NOMO-1 treated with dmso at 0.1 percent for 144 hours (cell line): ENCODE measurements around the gene IFT43.

ENCODE experiments used
- DNase-seq: peaks from one replicate; lab custom pipeline; 2025; ENCODE audit not compliant: unreplicated experiment; lab: John Stamatoyannopoulos, UW

Gene IFT43

GRCh38 chr14:76073717-76074116 lies 88.2 kb downstream of the IFT43 start:
- DNase-seq: no peak

DNA sequence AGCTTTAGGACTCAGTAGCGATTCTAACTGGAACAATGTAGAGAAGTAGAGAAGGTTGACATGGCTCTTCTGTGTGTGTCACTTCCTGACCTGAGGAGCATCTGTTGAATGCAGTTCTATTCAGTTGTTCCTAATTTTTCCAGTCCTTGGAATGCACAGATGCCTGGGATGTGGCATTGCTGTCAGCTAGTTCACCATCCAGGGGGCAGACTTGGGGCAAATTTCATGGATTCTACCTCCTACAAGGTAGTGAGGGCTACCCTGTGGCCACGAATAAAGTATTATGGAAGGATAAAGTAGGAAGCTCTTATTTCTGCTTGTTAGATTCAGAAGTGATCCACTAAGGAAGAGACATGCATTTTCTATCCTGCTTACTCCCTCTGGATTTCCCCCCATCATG lies 91.8 kb downstream of the IFT43 start:
- DNase-seq: no peak

GRCh38 chr14:76078501-76078900 lies 92.9 kb downstream of the IFT43 start:
- DNase-seq: no peak

DNA sequence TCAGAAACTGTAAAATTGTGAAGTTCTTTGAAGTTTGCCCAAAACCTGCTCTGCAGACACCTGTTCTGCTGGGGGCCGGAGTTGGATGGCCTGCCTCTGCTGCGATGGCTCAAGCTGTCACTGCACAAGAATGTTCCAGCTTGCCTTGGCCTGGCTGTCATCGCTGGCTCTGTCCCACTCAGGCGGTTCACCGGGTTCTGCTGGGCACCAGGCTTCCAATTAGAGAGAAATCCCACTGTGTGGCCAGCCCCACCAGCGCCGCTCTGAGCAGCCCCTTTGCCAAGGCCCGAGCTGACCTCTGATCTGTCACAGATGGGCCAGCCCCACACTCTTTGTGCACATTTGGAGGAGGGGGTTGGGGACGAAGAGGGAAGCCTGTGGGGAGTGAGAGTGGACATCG lies 94.5 kb downstream of the IFT43 start:
- no peak for DNase-seq

DNA sequence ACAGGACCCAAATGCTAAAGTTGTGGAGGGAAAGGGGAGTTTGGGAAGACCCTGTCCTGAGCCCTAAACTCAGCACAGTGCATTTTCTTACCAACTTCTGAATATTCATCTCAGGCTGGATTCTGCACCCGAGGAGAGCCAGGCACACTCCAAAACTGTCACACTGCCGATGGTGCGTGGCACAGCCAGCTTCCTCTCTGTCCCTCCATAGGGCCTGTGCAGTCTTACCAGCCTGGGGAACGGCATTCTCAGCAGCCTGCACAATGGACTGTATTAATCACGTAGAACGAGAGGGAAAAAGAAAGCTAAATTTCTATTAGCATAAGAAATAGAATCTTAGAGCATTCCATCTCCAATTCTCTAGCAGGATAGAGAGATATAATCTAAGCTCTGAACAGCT lies 94.9 kb downstream of the IFT43 start:
- no peak for DNase-seq

DNA sequence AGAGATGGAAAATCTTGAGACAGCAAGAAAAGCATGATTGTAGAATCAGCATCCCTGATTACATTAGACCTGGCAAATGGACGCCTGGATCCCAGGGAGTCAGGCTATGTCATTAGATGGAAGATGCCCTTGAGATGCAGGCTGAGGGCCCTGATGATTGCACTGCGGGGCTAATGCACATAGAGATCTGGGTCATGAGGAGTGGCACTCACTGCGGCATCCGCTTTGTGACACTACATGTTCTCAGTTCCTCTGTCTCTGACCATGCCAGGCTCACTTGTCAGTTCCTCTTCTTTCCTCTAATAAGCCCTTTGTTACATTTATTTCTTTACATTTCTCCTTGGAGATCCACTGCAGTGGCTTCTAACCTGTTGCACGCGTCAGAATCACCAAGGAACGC lies 96.1 kb downstream of the IFT43 start:
- peak; percentile 30 for DNase-seq

- no peak for DNase-seq
Observed at GRCh38 chr14:76083796-76084765, 98.5 kb downstream of the IFT43 start.

DNA sequence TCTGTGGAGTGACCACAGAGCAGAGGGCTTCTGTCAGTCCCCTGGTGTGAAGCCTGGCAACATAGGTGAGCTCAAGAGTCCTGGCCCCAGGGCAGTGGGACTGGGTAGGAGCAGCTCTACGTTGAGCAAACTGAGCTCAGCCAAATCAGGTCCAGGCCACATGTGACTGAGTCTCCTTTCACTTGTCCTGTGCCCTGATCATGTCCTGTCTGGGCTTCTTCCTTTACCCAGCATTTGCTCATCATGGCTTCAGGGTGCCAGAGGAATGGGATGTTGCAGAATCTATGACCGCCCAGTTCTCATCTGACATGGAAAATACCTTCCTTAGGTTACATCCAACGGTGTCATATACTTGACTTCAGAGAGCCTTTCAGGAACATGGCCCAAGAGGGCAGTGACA lies 99.8 kb downstream of the IFT43 start:
- no peak for DNase-seq

DNA sequence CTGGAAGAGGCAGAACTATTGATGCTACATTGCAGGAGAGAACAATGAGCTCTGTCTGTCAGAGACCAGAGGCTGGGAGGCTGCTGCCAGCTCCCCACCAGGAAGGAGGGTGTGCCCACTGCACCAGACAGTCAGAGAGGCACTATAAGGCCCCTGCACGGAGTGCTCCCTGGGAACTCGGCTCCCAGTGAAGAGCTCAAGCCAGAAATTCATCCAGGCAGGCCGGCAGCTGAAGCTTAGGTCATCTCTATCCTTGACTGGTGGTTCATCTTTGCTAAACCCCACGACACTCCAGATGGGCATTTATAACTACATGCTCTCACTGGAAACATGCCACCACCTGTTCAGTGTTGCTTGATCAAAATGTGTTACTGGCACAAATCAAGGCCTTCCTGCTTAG lies 101.1 kb downstream of the IFT43 start:
- no peak for DNase-seq

DNA sequence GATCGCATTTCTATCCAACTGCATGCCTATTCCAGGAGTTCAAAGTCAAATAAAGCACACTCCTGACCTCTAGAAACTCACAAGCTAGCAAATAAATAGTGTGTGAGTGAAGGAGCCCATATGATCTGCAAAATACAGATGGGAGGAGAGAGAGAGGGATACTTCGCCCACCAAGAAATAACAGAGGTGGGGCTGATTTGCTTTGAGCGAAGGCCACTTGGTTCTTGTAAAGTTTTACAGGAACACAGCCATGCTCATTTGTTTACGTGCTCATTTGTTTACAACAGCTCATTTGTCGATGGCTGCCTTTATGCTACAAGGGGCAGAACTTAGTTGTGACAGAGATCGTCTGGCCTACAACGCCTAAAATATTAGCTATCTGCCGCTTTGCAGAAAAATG lies 102.8 kb downstream of the IFT43 start:
- DNase-seq: no peak

- no peak for DNase-seq
Observed at GRCh38 chr14:76088771-76089571, 103.4 kb downstream of the IFT43 start.

DNA sequence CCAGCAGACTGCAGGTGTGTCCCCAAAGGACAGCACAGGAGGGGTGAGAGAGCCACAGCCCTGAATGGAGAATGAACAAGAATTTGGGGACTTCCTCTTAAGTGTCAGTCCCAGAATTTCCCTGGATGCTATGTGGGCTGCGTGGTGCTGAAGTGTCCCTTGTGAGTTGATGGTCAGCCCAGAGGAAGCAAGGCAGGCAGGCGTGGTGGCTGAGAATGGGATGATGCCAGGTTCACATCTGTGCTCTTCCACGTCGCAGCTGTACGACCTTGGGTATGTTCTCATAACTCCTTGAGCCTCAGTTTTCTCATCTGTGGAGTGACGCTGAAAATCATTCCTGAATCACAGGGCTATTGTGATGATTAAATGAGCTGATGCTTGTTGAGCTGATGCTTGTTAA lies 104.0 kb downstream of the IFT43 start:
- no peak for DNase-seq

GRCh38 chr14:76090616-76091391 lies 105.2 kb downstream of the IFT43 start:
- no peak for DNase-seq

GRCh38 chr14:76093077-76093476 lies 107.5 kb downstream of the IFT43 start:
- no peak for DNase-seq

DNA sequence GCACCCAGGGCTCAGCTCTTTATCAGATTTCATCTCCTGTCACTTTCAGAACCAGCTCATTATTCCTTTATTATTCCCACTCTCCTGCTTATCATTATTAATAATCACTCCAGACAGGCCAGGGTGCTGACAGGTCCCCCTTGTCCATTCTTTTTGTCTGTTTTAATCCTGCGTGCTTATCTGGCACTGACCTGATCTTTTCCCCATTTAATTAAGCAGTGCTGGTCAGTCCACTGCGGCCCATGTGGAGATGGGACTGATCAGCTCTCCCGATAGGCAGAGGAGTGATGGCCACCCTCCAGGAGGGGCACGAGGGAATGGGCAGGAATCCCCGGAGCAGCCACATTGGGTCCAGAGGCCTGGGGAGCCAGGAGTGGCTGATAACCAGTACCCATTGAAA lies 110.7 kb downstream of the IFT43 start:
- no peak for DNase-seq

- DNase-seq: no peak
Observed at GRCh38 chr14:76097547-76097946, 112.0 kb downstream of the IFT43 start.

DNA sequence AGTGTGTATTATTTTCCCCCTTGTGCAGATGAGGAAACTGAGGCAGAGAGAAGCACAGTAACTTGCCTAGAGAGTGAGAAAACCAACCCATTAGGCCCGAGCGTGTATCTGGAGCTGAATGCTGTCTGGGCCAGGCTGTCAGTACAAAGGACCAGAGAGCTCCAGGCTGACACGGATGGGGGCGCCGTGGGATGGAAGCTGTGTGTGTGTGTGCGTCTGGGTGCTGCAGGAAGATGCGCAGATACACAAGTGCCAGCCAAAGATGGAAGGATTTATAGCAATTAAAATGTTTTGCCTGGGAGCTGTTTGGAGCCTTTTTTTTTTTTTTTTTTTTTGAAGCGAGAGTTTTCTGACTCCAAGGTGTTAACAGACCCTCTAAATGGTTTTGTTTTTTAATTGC lies 112.5 kb downstream of the IFT43 start:
- no peak for DNase-seq

DNA sequence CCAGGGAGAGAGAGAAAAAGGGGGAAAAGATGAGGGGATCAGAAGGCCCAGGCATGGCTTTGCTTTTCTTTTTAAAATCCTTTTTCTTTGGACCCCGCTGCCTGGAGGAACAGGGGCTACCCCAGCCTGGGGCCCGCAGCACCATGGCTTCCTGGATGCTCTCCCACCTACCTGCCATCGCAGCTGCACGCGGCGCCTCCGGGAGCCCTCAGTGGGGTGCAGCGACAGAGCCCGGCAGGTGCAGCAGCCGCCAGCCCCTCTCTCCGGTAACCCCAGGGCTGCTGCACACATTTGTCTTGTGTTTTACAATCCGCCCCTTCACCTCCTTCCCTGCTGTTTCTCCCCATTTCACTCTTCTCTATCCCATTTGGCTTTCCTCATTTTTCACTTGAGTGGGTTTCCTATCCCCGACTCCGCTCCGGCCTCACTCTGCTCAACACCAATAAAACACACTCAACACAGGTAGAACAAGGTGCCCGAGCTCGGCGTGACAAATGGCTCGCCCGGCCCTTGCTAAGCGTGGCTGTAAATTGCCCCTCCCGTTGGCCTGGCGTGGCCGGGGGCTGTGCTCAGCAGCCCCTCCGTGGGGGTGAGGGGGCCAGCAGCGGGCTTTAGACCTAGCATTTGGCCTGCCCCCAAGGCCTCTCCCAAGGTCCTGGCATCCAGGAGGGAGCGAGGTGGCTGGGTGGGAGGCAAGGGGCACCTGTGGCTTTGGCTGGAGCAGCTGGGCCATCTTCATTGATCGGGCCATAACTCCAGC lies 113.5 kb downstream of the IFT43 start:
- no peak for DNase-seq

GRCh38 chr14:76100236-76100635 lies 114.7 kb downstream of the IFT43 start:
- DNase-seq: no peak
